Gastrocnemius medialis (tissue), 4 donors: ENCODE results near the gene TEKT1.

Experiments used
- POLR2A ChIP-seq, 2 donors: fragments of 450-650 bp; IDR thresholded peaks; one replicate each; pipeline ENCODE4 v1.6.1; 2017; ENCODE audit warnings: antibody characterized with exemption in 2 of 2, mild to moderate bottlenecking in 2 of 2, moderate library complexity in 2 of 2
- TF ChIP-seq, protein P1 (sequence below), 5 experiments: fragments of 450-650 bp in 3 of 5; fragments of 200-600 bp in 2 of 5; sonication (generic) in 2 of 5; IDR thresholded peaks in 4 of 5; conservative IDR thresholded peaks in 1 of 5; 1 replicate in 4 of 5; 2 replicates in 1 of 5; pipeline ENCODE4 v1.5.1; 2016 to 2019; ENCODE audit warnings: antibody characterized with exemption in 5 of 5, mild to moderate bottlenecking in 3 of 5, moderate library complexity in 3 of 5

GRCh38 chr17:6780886-6781285, 50.6 kb downstream of the TEKT1 start:
- TF ChIP-seq POLR2A (IDR thresholded peaks at IDR 0.05): no peak
- TF ChIP-seq, protein P1, sequence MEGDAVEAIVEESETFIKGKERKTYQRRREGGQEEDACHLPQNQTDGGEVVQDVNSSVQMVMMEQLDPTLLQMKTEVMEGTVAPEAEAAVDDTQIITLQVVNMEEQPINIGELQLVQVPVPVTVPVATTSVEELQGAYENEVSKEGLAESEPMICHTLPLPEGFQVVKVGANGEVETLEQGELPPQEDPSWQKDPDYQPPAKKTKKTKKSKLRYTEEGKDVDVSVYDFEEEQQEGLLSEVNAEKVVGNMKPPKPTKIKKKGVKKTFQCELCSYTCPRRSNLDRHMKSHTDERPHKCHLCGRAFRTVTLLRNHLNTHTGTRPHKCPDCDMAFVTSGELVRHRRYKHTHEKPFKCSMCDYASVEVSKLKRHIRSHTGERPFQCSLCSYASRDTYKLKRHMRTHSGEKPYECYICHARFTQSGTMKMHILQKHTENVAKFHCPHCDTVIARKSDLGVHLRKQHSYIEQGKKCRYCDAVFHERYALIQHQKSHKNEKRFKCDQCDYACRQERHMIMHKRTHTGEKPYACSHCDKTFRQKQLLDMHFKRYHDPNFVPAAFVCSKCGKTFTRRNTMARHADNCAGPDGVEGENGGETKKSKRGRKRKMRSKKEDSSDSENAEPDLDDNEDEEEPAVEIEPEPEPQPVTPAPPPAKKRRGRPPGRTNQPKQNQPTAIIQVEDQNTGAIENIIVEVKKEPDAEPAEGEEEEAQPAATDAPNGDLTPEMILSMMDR (IDR thresholded peaks at IDR 0.05 in 4 of 5, conservative IDR thresholded peaks at IDR 0.05 in 1 of 5): no peak
